Gastroesophageal sphincter (tissue), 4 donors: ENCODE data around the gene LSM7. TPM values are rescaled to one million over a fixed set of nuclear protein-coding genes. Genes with fewer than 3 reads are reported as not detected.

Experiments
- ATAC-seq: fragments of 150-250 bp; one replicate; pipeline ENCODE4 v1.9.1; 2016; ENCODE audit warnings: mild to moderate bottlenecking, moderate library complexity
- H3K27ac ChIP-seq, 4 donors: fragments of 200-600 bp; sonication (generic) in 3 of 4; 1 replicate in 3 of 4; 2 replicates in 1 of 4; pipeline ENCODE4 v1.5.1; 2016 to 2019
- H3K27me3 ChIP-seq: fragments of 200-600 bp; sonication (generic); one replicate; pipeline ENCODE4 v1.5.1; 2019
- H3K36me3 ChIP-seq, 2 donors: fragments of 200-600 bp; sonication (generic); one replicate each; pipeline ENCODE4 v1.5.1; 2019; ENCODE audit warnings: control low read depth in 1 of 2
- H3K4me1 ChIP-seq, 3 donors: fragments of 200-600 bp; sonication (generic); 1 replicate in 2 of 3; 2 replicates in 1 of 3; pipeline ENCODE4 v1.5.1; 2016 to 2019; ENCODE audit warnings: control low read depth in 2 of 3
- H3K4me3 ChIP-seq, 2 donors: fragments of 200-600 bp; sonication (generic); one replicate each; pipeline ENCODE4 v1.5.1; 2019; ENCODE audit warnings: mild to moderate bottlenecking in 1 of 2, moderate library complexity in 1 of 2
- H3K9me3 ChIP-seq, 3 donors: fragments of 200-600 bp; sonication (generic); one replicate each; pipeline ENCODE4 v1.5.1; 2017 to 2019; ENCODE audit warnings: control low read depth in 2 of 3
- CTCF ChIP-seq, 4 experiments: fragments of 200-600 bp in 2 of 4; fragments of 450-650 bp in 2 of 4; sonication (generic) in 1 of 4; IDR thresholded peaks; one replicate each; pipeline ENCODE4 v1.5.1; 2017 to 2019; ENCODE audit warnings: antibody characterized with exemption in 4 of 4, mild to moderate bottlenecking in 2 of 4, moderate library complexity in 2 of 4
- EP300 ChIP-seq: sonication (generic); formaldehyde crosslinking; IDR thresholded peaks from one replicate; pipeline ENCODE4 v1.6.1; 2017; ENCODE audit warnings: antibody characterized with exemption, mild to moderate bottlenecking
- POLR2A ChIP-seq, 2 donors: fragments of 450-650 bp; IDR thresholded peaks; one replicate each; pipeline ENCODE4 v1.6.1; 2017; ENCODE audit warnings: antibody characterized with exemption in 2 of 2, mild to moderate bottlenecking in 2 of 2, moderate library complexity in 1 of 2
- POLR2AphosphoS5 ChIP-seq: sonication (generic); formaldehyde crosslinking; IDR thresholded peaks from one replicate; pipeline ENCODE4 v1.6.1; 2017; ENCODE audit warnings: antibody characterized with exemption
- WGBS, 2 donors: methylation state at CpG; one replicate each; pipeline ENCODE4 v1.1.5; 2018; ENCODE audit warnings: low coverage in 1 of 2; 5-methylcytosine and 5-hydroxymethylcytosine counted together
- total RNA-seq, 4 donors: library from RNA; depleted of rRNA; stranded (reverse); fragments of >200 nt; gene quantifications; one replicate each; pipeline ENCODE4 v1.1.0, GENCODE V29; 2016

LSM7 gene
- total RNA-seq, 4 donors from 2014 or later, result 52.3 to 86.1 (median 77.7) TPM

- 40 to 74% methylated on average over 2 to 9 of the region's 34 CpGs for WGBS, 2 donors
- Histone ChIP-seq H3K27me3 (no peaks in the 10 kb centered on the region), H3K4me1 (peaks cover 0 to 33% (median 19%) of the 10 kb centered on the region in 3 donors), H3K9me3 (no peaks in the 10 kb centered on the region), H3K4me3 (no peak overlapping the region), H3K27ac (no peak overlapping the region), H3K36me3 (peaks cover 0 to 52% of the 10 kb centered on the region in 2 donors)
- TF ChIP-seq EP300 (no peak), CTCF (IDR thresholded peaks at IDR 0.05) (no peak), POLR2AphosphoS5 (no peak), POLR2A (IDR thresholded peaks at IDR 0.05) (no peak)
- no peak for ATAC-seq
Measured at GRCh38 chr19:2324220-2324948, 4.0 kb downstream of the LSM7 start.

- peaks cover 0 to 52% of the 10 kb centered on the region in 2 donors for H3K36me3 ChIP-seq
- no peak for ATAC-seq
Measured at GRCh38 chr19:2323707-2324106, 4.7 kb downstream of the LSM7 start.

GRCh38 chr19:2321565-2322283 lies 6.7 kb downstream of the LSM7 start:
- no peaks in the 10 kb centered on the region for H3K27me3 ChIP-seq
- no peaks in the 10 kb centered on the region for H3K9me3 ChIP-seq
- H3K27ac ChIP-seq, result no peak overlapping the region
- H3K36me3 ChIP-seq, result peaks cover 0 to 52% of the 10 kb centered on the region in 2 donors
- no peak overlapping the region for H3K4me3 ChIP-seq
- no peak for ATAC-seq
- TF ChIP-seq POLR2A (IDR thresholded peaks at IDR 0.05) (no peak), EP300 (no peak), POLR2AphosphoS5 (no peak), CTCF (IDR thresholded peaks at IDR 0.05) (no peak)
- whole genome bisulfite sequencing, 2 donors, result 87% methylated on average over 9 of the region's 39 CpGs; no CpG with 5 or more reads in 1 of the 2 donors
- peaks cover 0 to 21% (median 2%) of the 10 kb centered on the region in 3 donors for H3K4me1 ChIP-seq

More at GRCh38 chr19:2323707-2324106, 4.7 kb downstream of the LSM7 start:
- H3K27me3 ChIP-seq, result no peaks in the 10 kb centered on the region
- TF ChIP-seq POLR2A (IDR thresholded peaks at IDR 0.05) (no peak), POLR2AphosphoS5 (no peak), CTCF (IDR thresholded peaks at IDR 0.05) (no peak), EP300 (no peak)
- H3K4me3 ChIP-seq, result no peak overlapping the region
- 96% methylated on average over 12 of the region's 19 CpGs; no CpG with 5 or more reads in 1 of the 2 donors for WGBS, 2 donors
- no peaks in the 10 kb centered on the region for H3K9me3 ChIP-seq
- no peak overlapping the region for H3K27ac ChIP-seq
- H3K4me1 ChIP-seq, result peaks cover 0 to 27% (median 14%) of the 10 kb centered on the region in 3 donors

GRCh38 chr19:2320939-2321338 lies 7.4 kb downstream of the LSM7 start:
- WGBS, 2 donors, result 40% methylated on average over 1 of the region's 12 CpGs; no CpG with 5 or more reads in 1 of the 2 donors
- TF ChIP-seq POLR2AphosphoS5, result no peak
- TF ChIP-seq CTCF (IDR thresholded peaks at IDR 0.05), result no peak
- no peak for TF ChIP-seq EP300
- TF ChIP-seq POLR2A (IDR thresholded peaks at IDR 0.05), result no peak
- Histone ChIP-seq H3K27ac (no peak overlapping the region), H3K4me1 (peaks cover 0 to 13% (median 0%) of the 10 kb centered on the region in 3 donors), H3K9me3 (peaks cover 0 to 1% (median 0%) of the 10 kb centered on the region in 3 donors), H3K27me3 (no peaks in the 10 kb centered on the region), H3K36me3 (peaks cover 0 to 51% of the 10 kb centered on the region in 2 donors), H3K4me3 (no peak overlapping the region)
- ATAC-seq, result no peak
